NCI-H128 (cell line): ENCODE data around the gene ZFYVE9.
"Not testable (repeated sequence)": the region's sequence is repeated elsewhere in the genome, so short reads cannot be mapped to it uniquely, and the experiment has no call there.

Source experiments
- DNase-seq: peaks from one replicate; lab custom pipeline; 2025; ENCODE audit not compliant: unreplicated experiment; lab: John Stamatoyannopoulos, UW

The ZFYVE9 gene

DNA sequence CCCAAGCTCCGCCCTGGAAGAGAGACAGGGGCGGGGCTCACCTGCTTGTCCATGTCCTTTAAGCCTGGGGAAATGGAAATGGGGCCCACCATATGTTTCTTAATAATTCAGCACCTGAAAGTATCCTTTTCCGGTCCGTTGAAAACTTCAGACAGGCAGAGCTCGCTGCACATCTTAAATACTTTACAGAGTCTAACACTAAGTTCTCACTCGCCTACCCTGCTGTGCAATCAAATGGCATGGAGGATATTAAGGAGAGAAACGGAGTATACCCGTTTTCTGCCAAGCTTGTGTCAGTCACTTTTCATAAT is 224.6 kb downstream of the ZFYVE9 start:
- no peak for DNase-seq

DNA sequence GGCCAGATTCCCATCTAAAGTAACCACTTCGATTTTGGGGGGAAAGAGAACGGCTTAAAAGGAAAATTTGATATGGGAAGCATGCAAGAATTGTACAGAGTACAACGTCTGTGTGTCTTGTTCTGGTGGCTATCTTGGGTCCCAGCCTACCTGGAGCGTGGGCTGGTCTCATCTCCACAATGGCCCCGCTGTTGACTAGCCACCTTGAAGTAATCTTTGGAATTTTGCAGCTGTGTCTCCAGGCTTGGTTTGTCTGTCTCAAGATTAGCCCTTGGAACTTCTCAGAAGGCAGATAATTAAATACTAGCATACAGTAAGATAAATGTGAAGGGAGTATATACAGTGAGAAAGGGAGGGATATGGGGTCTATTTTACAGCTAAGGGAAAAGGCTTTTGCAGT is 225.4 kb downstream of the ZFYVE9 start:
- no peak for DNase-seq

DNA sequence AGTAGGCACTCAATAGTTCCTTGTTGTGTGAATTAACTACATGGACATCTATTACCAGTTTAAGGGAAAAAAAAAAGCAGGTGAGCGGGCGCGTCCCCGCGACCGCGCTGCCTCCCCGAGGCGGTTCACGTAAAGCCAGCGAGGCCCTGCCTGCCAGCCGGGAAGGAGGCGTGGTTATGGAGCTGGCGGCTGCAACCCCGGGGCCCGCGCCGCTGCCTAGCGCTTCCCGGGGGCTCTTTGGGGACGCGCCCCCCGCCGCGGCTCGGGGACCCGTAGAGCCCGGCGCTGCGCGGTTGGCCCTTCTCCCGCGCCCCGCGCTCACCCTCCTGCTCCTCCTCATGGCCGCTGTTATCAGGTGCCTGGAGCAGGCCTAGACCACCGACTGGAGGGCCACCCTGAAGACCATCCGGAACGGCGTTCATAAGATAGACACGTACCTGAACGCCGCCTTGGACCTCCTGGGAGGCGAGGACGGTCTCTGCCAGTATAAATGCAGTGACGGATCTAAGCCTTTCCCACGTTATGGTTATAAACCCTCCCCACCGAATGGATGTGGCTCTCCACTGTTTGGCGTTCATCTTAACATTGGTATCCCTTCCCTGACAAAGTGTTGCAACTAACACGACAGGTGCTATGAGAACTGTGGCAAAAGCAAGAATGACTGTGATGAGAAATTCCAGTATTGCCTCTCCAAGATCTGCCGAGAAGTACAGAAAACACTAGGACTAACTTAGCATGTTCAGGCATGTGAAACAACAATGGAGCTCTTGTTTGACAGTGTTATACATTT is 226.7 kb downstream of the ZFYVE9 start:
- DNase-seq, result peak; percentile 65

DNA sequence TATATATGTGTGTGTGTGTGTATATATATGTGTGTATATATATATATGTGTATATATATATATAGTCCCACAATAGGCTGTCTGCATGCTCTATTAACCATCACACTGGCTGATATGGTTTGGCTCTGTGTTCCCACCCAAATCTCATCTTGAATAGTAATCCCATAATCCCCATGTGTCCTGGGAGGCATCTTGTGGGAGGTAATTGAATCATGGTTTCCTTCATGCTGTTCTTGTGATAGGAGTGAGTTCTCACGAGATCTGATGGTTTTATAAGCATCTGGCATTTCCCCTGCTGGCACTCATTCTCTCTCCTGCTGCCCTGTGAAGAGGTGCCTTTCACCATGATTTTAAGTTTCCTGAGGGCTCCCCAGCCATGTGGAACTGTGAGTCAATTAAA is 228.0 kb downstream of the ZFYVE9 start:
- not testable (repeated sequence) for DNase-seq

DNA sequence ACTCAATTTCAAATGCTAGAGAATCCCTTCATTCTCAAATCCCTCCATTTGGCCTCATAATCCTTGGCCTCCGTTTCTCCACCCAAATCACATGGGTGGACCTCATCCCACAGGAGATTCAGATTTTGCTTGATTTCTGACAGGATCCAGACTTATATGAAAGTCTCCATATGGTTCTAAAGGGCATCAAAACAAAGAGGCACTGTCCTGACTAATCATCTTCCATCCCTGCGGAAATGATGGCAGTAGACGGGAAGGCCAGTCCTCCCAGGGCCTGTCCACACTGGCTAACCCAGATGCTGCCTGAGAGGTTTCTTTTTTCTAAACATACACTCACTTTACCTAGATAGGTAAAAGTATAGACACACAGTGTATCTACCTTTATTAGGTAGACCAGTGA is 243.5 kb downstream of the ZFYVE9 start:
- DNase-seq, result no peak

DNA sequence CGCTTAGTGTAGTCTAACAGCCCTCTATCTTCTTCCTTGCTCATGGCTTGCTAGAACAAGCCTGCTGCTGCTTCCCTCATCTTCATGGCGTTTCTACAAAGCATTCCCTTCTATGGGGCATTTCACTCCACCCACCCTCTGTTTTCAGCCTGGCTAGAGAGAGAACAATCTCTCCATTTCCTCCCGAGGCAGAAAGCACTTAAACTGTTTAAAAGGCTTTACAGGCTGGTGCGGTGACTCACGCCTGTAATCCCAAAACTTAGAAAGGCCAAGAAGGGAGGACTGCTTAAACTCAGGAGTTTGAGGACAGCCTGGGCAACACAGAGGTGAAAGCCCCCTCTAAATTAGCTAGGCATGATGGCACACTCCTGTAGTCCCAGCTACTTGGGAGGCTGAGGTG is 244.6 kb downstream of the ZFYVE9 start:
- no peak for DNase-seq

DNA sequence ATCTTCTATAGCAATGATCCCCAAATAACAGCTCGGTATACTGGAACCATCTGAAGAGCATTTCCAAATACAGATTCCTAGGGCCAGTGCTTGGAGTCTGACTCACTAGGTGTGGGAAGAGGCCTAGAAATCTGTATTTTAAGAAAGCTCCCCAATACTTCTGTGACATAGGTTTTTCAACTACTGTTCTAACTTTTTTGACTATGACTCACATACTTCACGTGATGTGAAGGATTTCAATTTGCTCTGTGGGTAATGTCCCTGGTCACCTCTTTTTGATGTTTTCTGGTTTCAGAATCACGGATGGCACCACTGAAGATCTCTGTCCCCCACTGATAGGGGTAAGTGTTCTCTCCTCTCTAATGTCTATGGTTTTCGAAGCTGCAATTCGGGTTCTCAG is 251.3 kb downstream of the ZFYVE9 start:
- no peak for DNase-seq
